DND-41 (cell line): ENCODE measurements around the gene TCERG1L.

Experiments used
- EZH2 ChIP-seq: IDR thresholded peaks from 3 replicates; pipeline ENCODE4 v1.6.1; 2012; ENCODE audit warnings: borderline replicate concordance, low read depth, mild to moderate bottlenecking, moderate library complexity, low read length, inconsistent platforms; ENCODE audit not compliant: severe bottlenecking
- TF ChIP-seq, protein P1 (sequence below): IDR thresholded peaks from 2 replicates; pipeline ENCODE4 v1.5.1; 2012; ENCODE audit warnings: borderline replicate concordance, low read length, moderate library complexity, mild to moderate bottlenecking; ENCODE audit not compliant: poor library complexity, severe bottlenecking; ENCODE audit errors: extremely low read depth

DNA sequence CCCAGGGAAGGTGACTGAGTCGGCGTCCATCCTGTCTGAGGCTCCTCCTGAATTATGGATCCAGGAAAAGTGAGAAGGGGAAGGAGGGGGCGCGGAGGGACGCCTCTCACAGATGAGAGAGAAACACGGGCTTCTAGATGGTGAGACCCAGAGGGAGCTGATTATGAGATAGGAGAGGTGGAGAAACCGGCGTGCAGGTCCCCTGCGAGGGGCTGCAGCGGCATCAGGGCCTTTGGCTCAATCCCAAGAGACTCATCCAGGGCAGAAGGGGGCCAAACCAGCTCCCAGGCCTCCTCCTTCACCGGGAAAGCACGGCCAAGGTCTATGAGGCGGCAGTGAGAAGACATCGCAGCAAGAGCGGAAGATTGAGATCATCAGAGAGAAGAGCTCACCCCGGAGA, 70.8 kb downstream of the TCERG1L start:
- TF ChIP-seq, protein P1, sequence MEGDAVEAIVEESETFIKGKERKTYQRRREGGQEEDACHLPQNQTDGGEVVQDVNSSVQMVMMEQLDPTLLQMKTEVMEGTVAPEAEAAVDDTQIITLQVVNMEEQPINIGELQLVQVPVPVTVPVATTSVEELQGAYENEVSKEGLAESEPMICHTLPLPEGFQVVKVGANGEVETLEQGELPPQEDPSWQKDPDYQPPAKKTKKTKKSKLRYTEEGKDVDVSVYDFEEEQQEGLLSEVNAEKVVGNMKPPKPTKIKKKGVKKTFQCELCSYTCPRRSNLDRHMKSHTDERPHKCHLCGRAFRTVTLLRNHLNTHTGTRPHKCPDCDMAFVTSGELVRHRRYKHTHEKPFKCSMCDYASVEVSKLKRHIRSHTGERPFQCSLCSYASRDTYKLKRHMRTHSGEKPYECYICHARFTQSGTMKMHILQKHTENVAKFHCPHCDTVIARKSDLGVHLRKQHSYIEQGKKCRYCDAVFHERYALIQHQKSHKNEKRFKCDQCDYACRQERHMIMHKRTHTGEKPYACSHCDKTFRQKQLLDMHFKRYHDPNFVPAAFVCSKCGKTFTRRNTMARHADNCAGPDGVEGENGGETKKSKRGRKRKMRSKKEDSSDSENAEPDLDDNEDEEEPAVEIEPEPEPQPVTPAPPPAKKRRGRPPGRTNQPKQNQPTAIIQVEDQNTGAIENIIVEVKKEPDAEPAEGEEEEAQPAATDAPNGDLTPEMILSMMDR = no peak
- TF ChIP-seq EZH2 = no peak
